ENCODE data around the gene TRAPPC8. TPM values are rescaled to one million over a fixed set of nuclear protein-coding genes. Genes with fewer than 3 reads are reported as not detected.
A peak's percentile ranks its signal among the peaks of the same experiment; 100 is the strongest.

Gene TRAPPC8
- total RNA-seq, 4 donors from 2014 or later: 51.5 to 69.9 (median 55.0) TPM

DNA sequence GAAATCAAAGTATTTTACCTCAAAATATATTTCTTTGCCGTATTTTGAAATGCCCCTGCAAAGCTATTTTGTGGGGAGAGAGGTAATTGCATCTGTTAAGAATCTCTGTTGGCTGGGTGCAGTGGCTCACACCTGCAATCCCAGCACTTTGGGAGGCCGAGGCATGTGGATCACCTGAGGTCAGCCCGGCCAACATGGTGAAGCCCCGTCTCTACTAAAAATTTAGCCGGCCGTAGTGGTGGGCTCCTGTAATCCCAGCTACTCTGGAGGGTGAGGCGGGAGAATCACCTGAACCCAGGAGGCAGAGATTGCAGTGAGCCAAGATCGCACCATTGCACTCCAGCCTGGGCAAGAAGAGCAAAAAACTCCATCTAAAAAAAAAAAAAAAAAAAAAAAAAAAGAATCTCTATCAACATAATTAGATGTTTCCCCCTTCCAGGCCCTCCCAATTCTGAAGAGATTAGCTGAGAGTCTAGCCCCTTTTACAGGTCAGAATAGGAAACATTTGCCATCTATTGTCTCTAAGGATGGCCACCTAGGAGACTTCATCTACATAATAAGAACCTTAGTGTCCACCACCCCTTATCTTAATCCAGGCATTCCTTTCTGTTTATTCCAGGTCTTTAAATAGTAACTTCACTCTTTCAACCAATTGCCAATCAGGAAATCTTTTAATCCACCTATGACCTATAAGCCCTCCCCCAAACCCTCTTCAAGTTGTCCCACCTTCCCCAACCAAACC is 3.5 kb upstream of the TRAPPC8 start:
- no peaks in the 10 kb centered on the region for H3K36me3 ChIP-seq
- H3K4me3 ChIP-seq: no peak overlapping the region
- H3K9me3 ChIP-seq: no peaks in the 10 kb centered on the region
- in situ Hi-C loops (cut with MboI; ENCODE audit: low pct_ligation_motif_present in 1 of 4, low pct_unique_long_range_greater_than_20kb in 1 of 4, low sequenced_read_pairs in 3 of 4) (loop anchor here in 1 of 4 donors (25.0 kb wide), 1 partner anchor 141 kb away; the partner anchor contains the start of gene RNF138), intact Hi-C loops (cut with DNase I; ENCODE audit: low total_unique reads) (no loop called here)
- H3K27me3 ChIP-seq: no peaks in the 10 kb centered on the region
- WGBS, 2 donors (ENCODE audit: low coverage in 1 of 2): 93 to 100% methylated on average over 1 to 8 of the region's 8 CpGs
- H3K4me1 ChIP-seq: peaks cover 4 to 23% (median 10%) of the 10 kb centered on the region in 4 donors
- DNase-seq: no peak
- H3K27ac ChIP-seq: no peak overlapping the region
- TF ChIP-seq, protein P1, sequence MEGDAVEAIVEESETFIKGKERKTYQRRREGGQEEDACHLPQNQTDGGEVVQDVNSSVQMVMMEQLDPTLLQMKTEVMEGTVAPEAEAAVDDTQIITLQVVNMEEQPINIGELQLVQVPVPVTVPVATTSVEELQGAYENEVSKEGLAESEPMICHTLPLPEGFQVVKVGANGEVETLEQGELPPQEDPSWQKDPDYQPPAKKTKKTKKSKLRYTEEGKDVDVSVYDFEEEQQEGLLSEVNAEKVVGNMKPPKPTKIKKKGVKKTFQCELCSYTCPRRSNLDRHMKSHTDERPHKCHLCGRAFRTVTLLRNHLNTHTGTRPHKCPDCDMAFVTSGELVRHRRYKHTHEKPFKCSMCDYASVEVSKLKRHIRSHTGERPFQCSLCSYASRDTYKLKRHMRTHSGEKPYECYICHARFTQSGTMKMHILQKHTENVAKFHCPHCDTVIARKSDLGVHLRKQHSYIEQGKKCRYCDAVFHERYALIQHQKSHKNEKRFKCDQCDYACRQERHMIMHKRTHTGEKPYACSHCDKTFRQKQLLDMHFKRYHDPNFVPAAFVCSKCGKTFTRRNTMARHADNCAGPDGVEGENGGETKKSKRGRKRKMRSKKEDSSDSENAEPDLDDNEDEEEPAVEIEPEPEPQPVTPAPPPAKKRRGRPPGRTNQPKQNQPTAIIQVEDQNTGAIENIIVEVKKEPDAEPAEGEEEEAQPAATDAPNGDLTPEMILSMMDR (IDR thresholded peaks at IDR 0.05): no peak
- no peak for TF ChIP-seq POLR2A (IDR thresholded peaks at IDR 0.05)
- no peak for TF ChIP-seq POLR2AphosphoS5 (IDR thresholded peaks at IDR 0.05)
- TF ChIP-seq EP300 (IDR thresholded peaks at IDR 0.05; ENCODE audit: low read depth): no peak

GRCh38 chr18:31943878-31944816 is 1.2 kb upstream of the TRAPPC8 start:
- intact Hi-C loops (cut with DNase I; ENCODE audit: low total_unique reads) (no loop called here), in situ Hi-C loops (cut with MboI; ENCODE audit: low pct_ligation_motif_present in 1 of 4, low pct_unique_long_range_greater_than_20kb in 1 of 4, low sequenced_read_pairs in 3 of 4) (loop anchor here in 1 of 4 donors (25.0 kb wide), 1 partner anchor 143 kb away; the partner anchor contains the start of gene RNF138)
- Histone ChIP-seq H3K9me3 (no peaks in the 10 kb centered on the region), H3K36me3 (no peaks in the 10 kb centered on the region), H3K4me3 (peak overlapping the region in 3 of 4 donors; percentile 88 to 96 (median 93)), H3K27me3 (no peaks in the 10 kb centered on the region), H3K27ac (peak overlapping the region; percentile 97 to 99 (median 98)), H3K4me1 (peaks cover 10 to 43% (median 19%) of the 10 kb centered on the region in 4 donors)
- TF ChIP-seq, protein P1 (IDR thresholded peaks at IDR 0.05): no peak
- TF ChIP-seq POLR2A (IDR thresholded peaks at IDR 0.05) (no peak), POLR2AphosphoS5 (IDR thresholded peaks at IDR 0.05) (no peak), EP300 (IDR thresholded peaks at IDR 0.05; ENCODE audit: low read depth) (no peak)
- no peak for DNase-seq
- 16 to 17% methylated on average over 9 to 15 of the region's 15 CpGs for WGBS, 2 donors (ENCODE audit: low coverage in 1 of 2)

- WGBS, 2 donors (ENCODE audit: low coverage in 1 of 2): 0% methylated on average over 64 of the region's 64 CpGs; no CpG with 5 or more reads in 1 of the 2 donors
- H3K4me3 ChIP-seq: peak overlapping the region; percentile 86 to 96 (median 90)
- TF ChIP-seq, protein P1 (IDR thresholded peaks at IDR 0.05): no peak
- peak in 1 of 3 donors; percentile 26 for TF ChIP-seq POLR2AphosphoS5 (IDR thresholded peaks at IDR 0.05)
- peak; percentile 56 for DNase-seq
- no peaks in the 10 kb centered on the region for H3K36me3 ChIP-seq
- H3K9me3 ChIP-seq: no peaks in the 10 kb centered on the region
- peaks cover 10 to 47% (median 19%) of the 10 kb centered on the region in 4 donors for H3K4me1 ChIP-seq
- H3K27ac ChIP-seq: peak overlapping the region; percentile 97 to 99 (median 98)
- no peaks in the 10 kb centered on the region for H3K27me3 ChIP-seq
- in situ Hi-C loops (cut with MboI; ENCODE audit: low pct_ligation_motif_present in 1 of 4, low pct_unique_long_range_greater_than_20kb in 1 of 4, low sequenced_read_pairs in 3 of 4) (loop anchor here in 1 of 4 donors (25.0 kb wide), 1 partner anchor 145 kb away; the partner anchor contains the start of gene RNF138), intact Hi-C loops (cut with DNase I; ENCODE audit: low total_unique reads) (no loop called here)
Measured at GRCh38 chr18:31942291-31942998, 483 bp downstream of the TRAPPC8 start.
